Mesenteric fat pad (tissue), 1 donor: ENCODE results near the gene TBC1D2B. TPM values are rescaled to one million over a fixed set of nuclear protein-coding genes. Genes with fewer than 3 reads are reported as not detected.

Source experiments
- DNase-seq: peaks from one replicate; pipeline ENCODE4 v3.0.0-alpha.2; 2020; ENCODE audit warnings: low spot score
- total RNA-seq: library from RNA; stranded (reverse); fragmentation: NEBNext Ultra II Directional; extraction: Animal tissue kit (Norgen Biotek cat#: 25700); gene quantifications from one replicate; pipeline ENCODE4 v1.2.1, GENCODE V29; 2021
- donor health status: DM: yes; HTN: yes; CAD: no.

Gene TBC1D2B
- total RNA-seq, 1 donor from 2014 or later = 82.0 TPM

DNA sequence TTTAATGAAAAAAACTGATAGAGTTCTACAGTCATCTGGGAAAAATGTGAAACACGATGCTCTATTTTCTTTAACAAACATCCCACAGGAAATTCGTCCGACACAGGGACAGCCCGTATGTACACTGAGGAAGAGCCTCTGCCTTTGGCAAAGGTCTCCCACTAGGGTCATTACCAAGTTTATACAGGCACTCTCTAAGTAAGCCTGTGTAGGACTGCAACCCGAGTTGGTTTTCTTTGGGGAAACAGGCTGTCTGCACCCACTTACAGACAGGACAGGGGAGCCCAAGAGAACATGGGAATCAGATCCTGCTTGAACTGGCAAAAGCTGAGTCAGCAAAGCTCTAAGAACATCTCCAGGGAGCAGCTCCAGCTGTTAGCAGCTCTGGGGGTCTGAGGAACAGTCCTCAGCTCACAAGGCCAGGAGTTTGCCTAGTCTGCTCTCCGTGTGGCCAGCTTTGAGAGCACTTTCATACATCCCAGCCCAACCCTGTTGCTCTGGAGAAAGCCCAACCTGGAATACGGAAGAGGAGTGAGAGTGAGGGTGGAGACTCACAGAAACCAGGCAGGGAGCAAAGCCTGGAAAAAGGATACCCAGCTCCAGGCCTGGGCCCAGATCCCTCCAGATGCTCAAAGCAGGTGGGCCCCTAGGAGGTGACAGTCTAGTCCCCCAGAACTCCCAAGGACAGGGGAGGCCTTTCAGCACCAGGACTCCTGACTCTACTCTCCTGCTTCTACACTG lies 1.9 kb downstream of the TBC1D2B start:
- peak; percentile 77 for DNase-seq

DNA sequence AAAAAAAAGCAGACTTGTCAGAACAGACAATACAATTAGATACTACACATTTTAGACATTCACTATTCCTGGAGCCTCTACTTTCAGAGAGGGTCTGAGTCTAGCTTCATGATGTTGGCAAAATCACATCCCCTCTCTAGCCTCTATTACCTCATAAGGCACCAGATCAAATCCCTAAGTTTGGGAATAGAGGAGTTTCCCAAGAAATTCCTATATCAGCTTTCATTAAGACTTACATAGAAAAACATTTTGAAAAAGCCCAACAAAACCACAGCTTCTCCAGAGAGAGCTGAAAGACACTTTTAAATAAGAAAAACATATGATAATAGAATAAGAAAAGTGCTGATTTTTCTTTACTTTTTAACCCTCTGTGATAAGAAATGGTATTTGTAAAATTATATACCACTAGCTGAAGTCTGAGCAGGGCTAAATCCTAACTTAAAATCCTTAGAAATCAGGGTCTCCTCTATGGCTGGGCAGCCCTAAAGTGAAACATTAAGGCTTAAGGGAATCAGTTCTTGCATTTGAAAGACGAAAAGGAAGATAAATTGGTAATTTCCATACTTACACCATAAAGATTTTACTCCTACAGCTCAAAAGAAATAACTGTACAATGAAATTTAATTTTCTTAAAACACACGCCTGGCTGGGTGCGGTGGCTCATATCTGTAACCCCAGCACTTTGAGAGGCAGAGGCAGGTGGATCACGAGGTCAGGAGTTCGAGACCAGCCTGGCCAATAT lies 4.3 kb downstream of the TBC1D2B start:
- peak; percentile 18 for DNase-seq

DNA sequence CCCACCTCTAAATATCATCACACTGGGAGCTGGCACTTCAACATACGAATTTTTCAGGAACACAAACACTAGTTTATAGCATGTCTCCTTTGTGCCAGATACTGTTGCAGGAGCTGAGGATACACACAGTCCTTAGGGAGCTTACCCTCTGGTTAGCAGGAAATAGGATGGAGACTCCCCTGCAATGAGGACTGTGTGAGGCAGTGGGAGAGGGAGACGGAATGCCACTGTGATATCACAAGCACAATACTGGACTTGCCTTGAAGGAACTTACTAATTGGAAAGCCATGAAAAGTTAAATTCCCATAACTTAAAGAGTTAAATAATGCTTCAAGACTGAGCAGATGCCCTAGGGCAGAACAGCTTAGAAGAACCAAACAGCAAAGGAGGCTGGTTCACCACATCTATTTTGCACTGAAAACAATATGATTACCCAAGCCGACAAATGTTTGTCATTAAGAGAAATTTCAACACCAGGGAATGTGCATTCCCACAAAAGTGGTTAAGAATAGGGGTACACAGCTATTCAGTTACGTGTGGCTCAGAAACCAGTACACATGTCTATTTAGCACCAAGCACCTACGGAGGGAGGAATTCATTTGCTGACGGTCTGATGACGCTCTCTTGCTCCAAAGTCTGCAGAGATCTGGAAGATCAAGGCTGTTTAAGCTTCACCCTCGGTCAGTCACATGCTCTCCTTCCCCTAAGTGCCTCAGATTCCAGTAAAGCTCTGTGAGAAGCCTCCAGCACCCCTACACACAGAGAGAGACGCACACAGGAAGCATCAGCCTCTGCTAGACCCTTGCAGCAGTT lies 5.2 kb downstream of the TBC1D2B start:
- peak; percentile 24 for DNase-seq

DNA sequence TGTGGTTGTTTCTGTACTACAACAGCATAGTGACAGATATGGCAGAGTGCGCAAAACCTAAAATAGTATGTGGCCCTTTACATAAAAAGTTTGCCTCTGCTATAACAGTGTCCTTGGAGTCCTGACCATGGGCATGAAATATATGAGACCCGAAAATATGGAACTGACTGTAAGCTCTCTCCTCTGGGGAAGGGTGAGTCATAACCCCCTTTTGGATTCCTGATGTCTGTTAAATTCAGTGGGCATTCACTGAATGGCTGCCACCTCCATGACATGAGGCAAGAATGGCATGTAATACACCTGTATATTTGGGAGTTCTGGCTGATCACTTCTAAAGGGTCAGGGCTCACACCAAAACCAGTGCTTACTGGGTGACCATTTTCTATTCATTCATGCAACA lies 6.1 kb downstream of the TBC1D2B start:
- DNase-seq = no peak

DNA sequence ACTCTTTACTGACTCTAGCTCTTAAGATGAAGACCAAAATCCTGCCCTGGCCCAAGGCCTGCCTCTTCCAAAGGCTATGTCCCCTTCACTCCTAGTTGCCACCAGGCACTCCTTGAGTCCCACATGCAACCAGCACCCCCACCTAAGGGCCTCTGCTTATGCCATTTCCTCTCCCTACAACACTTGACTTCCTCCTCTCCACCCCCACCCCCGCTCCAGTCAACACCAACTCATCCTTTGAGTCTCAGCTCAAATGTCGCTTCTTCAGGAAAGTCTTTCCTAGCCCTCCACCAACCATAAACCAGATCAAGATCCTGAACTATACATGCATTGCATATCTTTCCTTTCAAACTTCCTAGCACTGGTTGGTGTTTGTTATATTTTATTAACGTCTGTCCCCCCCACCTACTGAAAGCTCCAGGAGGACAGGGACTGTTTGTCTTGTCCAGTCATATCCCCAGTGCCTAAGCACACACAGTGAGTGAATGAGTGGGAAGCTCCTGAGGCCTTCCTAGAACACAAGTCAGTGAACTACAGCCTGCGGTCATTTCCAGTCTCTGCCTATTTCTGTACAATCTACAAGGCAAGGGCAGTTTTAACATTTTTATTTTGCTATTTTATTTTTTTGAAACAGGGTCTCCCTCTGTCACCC lies 7.3 kb downstream of the TBC1D2B start:
- peak; percentile 39 for DNase-seq

DNA sequence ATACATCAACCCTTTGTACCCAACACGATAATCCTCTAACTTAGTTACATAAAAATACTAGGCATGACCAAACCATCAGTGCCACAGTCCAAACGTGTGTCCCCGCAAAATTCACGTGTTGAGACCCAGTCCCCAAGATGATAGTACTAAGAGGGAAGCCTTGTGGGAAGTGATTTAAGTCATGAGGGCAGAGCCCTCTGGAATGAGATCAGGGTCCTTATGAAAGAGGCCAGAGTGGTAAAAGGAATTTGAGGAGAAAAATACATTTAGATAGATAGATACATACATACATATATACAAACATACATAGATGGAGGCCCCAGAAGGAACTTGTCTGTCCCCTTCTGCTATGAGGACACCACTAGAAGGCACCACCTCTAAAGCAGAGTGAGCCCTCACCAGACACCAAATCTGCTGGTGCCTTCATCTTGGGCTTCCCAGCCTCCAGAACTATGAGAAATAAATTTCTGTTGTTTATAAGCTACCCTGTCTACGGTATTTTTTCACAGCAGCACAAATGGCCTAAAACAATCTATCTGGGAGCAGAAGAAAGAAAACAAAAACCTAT lies 8.0 kb downstream of the TBC1D2B start:
- DNase-seq = no peak

DNA sequence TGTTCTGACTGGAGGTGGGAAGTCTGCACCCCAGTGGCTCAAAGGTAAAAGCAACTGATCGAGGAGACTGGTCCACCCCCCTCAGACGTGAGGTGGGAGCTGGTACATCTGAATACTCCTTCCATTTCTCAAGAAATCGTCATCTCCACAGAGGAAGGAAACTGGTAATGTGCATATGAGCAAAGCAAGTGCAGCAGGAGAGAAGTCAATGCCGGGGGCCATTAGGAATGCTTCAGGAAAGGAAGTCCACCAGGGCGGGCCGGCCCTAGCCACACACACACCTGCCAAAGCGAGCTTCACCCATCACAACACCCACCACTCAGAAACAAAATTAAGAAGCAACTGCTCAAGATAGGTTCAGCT lies 8.5 kb downstream of the TBC1D2B start:
- DNase-seq = peak; percentile 72

DNA sequence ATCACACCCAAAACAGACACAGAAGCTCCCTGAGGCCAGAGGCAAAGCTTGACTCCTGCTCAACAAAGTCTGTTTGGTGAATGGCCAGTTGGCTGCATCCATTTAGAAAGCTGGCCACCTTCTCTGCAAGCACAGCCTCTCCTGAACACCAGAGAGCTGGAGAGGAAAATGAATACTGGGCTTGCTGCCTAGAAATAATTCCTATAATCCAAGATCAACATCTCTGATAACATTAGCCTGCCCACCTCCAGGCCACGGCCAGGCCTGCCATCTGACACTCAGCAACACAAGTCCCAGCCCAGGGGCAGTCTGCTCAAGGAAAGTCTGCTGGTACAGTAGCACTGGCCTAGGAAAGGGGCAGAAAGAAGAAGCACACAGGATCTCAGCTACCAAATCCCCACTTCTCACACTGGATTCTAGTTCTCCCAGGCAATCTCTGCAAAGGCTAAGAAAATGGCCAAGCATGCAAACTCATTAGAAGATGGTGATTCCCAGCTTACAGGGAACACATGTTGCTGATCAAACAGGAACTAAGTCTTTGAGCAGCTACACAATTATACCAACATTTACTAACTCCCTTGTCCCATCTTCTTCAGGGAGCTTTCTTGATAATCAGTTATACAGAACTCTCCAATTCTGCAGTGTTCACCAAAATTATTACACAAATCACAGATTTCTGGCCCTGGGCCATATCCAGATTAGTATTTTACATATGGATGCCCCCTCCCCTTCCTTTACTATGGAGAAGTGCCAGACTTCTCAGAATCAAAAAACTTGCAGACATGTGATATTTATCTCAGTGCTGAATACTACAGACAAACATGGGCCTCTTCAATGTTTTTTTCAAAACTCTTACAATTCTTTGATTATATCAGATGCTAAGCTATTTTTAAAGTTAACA lies 9.9 kb downstream of the TBC1D2B start:
- DNase-seq = peak; percentile 64

DNA sequence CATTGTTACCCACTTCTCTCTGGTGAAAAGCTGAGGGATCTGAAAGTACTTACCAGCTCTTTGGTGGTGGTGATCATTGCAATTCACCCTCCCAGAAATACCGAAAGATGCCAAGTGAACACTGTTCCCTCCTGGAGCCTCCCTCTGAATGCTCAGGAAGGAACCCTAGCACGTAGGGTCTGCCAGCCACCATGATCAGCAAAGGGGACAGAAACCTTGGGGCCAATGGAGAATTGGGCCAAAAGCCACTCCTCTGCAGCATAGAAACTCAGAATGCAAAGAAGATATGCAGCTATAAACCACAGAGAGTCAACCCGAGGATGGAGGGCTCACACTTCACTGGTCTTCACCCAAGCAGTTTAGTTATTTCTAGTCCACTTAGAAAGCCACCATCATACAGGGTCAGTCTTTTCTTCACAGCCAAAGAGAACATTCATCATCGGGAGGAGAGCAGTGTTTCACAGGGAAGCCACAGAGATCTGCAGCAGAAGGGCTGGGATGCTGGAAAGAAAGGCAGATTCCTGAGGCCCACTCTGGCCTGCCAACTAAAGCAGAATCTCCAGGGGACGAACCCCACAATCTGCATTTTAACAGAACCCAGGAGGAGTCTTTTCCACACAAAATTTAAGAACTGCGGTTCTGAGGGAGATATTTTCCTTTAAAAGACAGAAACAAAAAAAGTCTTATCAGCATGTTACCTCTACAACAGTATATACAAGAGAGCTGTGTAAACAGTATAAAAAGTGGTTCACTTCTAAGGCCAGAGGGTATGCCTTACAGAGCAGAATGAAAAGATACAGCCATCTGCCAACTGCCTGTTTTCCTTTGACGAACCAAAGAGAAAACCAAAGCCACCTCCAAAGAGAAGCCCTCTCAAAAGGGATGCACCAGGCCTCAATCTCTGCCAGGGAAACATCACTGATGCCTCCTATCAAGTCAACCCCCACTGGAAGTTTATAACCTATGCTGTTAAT lies 11.3 kb downstream of the TBC1D2B start:
- peak; percentile 22 for DNase-seq

DNA sequence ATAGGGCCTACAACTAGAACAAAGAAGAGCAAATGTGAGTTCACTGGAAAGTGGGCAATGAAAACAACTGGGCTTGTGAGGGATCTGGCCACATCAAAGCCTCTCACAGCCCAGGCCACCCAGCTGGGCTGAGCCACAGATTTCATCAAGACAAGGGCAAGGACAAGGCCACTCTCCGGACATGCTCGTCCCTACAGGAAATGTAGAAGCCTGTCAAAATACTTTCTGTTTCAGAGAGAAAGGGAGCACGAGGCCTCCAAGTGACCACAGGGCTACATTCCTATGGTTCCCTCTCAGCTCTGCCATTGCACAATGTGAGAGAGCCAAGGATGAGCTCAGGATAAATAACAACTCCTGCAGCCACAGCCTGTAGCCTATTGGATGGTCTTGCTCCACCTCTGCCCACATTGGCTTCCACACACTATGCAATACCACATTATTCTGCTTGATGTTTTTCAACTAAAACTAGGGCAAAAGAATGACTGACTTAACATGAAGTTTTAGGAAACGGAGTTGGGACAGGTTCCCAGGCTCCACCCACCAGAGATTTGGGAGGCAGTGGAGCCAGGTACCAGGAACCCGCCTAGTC lies 12.1 kb downstream of the TBC1D2B start:
- DNase-seq = peak; percentile 72

DNA sequence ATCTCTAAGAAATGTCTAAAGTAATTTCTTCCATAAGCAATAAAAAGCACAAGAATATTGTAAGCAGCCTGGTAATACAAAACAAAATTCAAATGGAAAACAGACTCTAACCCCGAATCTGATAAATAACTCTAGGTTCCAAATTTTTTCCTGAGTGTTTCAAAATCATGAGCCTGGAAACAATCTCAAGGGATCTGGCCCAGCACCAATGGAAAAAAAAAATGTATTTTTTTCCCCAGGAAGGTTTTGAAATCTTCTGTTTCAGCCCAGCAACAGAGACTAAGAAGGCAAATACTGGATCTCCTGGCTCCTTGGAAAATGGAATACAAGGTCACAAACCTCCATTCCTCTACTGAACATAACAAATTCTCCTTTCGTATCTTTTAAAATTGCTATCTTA lies 13.0 kb downstream of the TBC1D2B start:
- no peak for DNase-seq

DNA sequence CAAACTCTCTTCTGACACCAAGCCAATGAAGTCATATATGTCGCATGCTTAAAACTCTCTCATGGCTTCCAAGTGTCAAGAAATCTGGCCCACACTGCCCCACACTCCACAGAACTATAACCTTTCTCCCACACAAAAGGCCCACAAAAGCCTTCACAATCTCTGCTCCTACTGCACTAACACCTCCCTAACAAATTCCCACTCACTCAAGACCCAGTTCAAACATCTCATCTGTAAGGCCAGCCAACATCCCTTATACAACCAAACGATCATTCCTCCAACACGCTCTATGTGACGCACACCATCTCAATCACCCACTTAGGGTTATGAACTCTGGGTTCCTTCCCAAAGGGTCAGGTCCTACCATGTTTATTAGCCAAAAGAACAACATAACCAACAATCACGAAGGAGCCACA lies 13.5 kb downstream of the TBC1D2B start:
- DNase-seq = peak; percentile 24

DNA sequence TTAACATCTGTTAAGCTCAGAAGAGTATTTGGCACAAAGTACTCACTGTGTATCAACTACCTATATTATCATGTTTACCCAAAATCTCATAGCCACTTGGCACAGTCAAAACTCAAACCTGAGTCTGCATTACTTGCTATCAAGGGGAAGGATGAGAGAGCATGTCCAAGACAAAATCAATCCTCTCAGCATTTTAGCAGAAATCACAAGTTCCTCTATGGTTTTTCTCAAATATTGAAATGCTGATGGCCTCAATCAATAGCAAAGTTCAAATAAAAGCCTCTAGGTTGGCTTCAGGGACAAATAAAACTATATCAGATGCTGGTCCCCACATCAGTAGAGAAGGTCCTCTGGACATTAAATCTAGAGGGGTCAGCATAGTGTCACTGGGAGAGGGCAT lies 14.3 kb downstream of the TBC1D2B start:
- DNase-seq = no peak

DNA sequence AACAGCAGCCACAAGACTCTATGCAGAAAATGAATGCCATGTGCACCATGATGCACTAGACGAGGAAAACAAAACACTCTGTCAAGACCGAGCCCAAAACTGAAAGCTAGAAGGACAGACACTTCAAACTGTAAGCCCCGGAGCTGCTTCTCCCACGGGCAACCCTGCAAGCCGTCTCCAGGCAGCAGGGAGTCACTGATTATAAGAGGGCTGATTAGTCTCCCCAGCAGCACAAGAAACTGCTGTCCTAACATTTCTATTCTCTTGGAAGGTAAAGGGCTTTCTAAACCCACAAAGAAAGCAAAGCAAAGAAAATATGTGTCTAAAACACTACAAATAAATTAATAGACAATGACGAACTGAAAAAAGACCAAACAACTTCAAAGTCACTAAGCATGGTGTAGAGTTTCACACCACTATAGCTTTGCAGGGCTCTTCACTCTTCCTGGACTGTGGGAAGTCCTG lies 15.5 kb downstream of the TBC1D2B start:
- DNase-seq = peak; percentile 35

DNA sequence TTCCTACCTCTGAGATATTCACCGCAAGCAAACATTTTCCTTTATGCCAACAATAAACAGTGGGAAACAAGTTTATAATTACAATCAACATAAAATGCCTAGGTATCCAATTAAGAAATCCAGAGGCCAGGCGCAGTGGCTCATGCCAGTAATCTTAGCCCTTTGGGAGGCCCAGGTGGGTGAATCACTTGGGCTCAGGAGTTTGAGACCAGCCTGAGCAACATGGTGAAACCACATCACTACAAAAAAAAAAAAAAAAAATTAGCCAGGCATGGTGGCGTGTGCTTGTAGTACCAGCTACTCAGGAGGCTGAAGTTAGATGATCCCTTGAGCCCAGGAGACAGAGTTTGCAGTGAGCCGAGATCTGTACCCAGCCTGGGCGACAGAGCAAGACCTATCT lies 17.3 kb downstream of the TBC1D2B start:
- peak; percentile 18 for DNase-seq

DNA sequence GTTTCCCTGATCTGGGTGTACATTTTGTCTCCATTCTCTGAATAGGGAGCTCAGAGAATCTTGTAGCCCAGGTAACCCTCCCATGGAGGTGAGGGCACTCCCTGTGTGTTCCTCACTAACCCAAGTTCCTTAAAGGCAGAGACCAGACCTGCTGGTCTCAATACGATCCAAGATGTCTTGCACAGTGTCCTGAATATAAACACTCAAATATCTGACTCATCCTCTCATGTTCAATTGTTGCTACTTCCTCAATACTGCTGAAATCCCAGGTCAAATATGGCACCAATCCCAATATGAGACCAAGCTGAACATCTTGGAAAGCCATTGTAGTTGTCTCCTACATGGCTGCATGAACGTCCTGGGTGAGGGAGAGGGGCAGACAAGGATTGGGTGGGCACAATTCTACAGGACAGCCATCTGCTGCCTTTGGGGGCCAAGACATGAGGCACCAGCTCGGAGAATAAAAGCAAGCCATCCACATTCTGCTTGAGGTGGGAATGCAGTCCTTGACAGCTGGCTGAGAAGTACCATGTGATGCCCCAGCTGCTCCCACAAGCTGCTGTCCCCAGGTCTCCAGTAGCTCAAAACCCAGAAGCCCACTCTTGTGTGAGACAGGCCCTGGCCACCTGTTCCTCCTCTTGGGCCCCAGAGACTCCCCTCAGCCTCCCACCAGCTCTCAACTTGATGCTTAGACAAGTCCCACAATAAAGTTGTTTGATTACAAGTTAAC lies 18.2 kb downstream of the TBC1D2B start:
- peak; percentile 49 for DNase-seq

DNA sequence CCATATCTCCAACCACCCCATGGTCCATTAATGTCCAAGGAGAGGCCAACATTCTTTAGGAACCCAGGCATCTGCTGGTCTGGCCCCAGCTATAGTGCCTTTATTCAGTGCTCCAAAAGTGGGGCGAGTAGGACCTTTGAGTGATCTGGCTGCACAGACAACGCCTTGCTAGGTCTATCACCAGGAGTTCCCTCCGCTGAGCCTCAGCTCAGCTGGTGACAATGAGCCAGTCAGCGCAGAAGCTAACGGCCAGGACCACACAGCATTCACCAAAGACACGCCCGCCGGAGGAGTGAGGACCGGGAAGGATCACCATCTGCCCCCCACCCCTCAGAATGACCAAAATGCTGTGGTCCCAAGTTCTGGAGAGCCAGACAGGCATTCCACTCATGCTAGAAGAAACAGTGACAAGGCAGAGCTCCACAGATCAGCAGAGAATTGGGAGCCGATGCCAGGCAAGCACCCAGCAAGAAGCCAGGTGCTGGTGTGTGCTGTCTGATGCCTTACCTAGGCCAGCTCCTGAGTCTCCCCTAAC lies 19.0 kb downstream of the TBC1D2B start:
- DNase-seq = peak; percentile 82
